Stimulated activated CD4-positive, alpha-beta T cell treated with anti-CD3 and anti-CD28 coated beads, TNF-alpha, amount 100 ng/mL, for 24 hours (primary cell): ENCODE measurements around the gene NOP14.
"Not testable (repeated sequence)": the region's sequence is repeated elsewhere in the genome, so short reads cannot be mapped to it uniquely, and the experiment has no call there.

Experiments used
- DNase-seq, 3 experiments: peaks; one replicate each; pipeline ENCODE4 v3.0.0-alpha.2; 2020; ENCODE audit warnings: low read depth in 3 of 3

NOP14 gene

DNA sequence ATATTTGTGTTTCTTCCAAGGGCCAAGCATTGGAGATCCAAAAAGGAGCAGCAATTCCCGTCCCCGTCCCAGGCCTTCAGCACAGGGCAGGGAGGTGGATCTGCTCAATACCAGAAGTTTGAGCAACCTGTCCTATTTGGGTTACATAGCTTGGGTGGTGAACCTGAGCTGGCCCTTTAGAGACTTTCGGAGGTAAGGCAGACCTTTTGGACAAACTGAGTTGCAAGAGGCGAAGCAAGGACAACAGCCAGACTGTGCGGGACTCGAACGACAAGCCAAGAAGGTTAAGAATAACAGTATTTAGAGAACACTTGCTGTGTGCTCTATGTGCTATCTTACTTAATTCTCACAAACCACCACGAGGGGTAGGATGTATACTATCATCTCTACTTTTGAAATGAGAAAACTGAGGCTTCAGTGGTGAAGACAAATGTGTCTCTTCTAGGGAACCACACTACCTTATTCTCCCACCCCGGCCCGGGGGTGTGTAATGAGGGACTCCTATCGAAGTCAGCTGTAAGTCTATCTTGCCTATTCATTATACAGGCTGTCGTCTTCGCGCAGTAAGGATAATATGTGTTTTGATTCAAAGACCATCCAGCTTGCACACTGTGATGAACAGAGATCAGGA lies 1.3 kb downstream of the NOP14 start:
- peak in 1 of 3 experiments; percentile 68 for DNase-seq

DNA sequence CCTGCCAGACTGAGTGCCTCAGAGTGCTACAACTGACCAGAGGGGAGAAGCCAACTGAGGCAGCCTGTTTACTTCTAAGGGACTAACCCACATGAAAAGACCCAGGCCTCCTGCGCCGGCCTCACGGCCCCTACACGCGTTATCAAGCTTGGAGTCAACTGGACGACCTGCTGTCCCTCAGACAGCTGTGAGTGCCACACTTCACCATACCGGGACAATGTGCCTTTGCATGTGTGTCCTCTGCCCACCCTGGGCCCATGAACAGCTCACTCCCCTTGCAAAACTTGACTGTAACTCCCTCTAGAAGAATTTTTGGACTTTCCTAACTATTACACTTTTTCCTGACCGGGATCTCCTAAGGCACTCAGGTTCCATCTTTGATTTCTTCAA lies 1.8 kb downstream of the NOP14 start:
- no peak for DNase-seq

DNA sequence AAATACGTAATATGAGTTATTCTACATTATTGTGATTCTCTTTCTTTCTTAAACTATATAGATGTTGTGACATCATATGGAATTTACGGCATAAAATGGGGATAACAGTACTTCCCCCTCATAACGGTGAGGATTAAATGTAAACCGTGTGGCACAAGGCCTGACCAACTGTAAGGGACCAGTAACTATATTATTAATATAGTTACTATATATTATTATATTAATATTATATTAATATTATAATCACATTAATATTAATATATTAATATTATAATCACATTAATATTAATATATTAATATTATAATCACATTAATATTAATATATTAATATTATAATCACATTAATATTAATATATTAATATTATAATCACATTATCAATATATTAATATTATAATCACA lies 2.8 kb downstream of the NOP14 start:
- DNase-seq = not testable (repeated sequence)

DNA sequence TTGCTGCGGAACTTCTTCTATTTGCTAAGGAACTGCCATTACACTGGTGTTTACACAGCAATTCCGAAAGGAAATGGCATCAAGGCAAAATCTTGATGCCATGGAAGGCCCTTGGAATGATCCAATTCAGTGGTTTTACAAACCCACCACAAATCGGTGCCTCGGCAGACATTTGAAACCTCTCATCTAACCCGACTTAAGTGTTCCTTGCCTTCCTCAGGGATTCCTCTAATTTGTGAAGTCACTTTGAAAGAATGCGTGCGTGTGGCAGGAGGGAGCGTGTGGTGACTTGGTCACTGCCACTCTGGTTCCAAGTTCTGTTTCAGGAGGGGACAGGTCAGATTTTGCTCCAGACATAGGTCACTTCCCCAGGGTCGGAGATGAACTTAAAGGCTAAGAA lies 4.8 kb downstream of the NOP14 start:
- DNase-seq = no peak

DNA sequence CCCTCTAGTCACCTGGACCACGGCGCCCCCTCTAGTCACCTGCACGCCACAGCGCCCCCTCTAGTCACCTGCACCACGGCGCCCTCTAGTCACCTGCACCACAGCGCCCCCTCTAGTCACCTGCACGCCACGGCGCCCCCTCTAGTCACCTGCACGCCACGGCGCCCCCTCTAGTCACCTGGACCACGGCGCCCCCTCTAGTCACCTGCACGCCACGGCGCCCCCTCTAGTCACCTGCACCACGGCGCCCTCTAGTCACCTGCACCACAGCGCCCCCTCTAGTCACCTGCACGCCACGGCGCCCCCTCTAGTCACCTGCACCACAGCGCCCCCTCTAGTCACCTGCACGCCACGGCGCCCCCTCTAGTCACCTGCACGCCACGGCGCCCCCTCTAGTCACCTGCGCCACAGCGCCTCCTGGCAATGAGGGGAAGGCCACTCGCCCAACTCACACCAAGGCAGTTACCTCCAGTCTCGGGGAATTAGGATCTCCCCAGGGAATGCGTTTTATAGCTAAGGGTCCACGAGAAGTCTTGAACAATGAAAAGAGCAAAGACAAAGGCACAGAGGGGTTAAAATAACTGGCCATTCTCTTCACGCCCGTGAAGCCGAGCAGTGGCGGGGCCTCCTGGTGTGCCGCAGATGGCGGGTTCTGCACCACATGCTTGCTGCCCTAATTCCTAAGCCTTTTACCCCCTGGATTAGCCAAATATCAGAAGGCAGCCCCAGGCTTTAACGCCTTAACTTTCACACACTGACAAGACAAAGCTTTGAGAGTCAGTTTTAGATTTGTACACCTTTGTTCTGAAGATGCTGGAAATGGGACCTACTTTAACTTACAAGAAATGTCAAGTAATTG lies 7.8 kb downstream of the NOP14 start:
- DNase-seq = not testable (repeated sequence)

DNA sequence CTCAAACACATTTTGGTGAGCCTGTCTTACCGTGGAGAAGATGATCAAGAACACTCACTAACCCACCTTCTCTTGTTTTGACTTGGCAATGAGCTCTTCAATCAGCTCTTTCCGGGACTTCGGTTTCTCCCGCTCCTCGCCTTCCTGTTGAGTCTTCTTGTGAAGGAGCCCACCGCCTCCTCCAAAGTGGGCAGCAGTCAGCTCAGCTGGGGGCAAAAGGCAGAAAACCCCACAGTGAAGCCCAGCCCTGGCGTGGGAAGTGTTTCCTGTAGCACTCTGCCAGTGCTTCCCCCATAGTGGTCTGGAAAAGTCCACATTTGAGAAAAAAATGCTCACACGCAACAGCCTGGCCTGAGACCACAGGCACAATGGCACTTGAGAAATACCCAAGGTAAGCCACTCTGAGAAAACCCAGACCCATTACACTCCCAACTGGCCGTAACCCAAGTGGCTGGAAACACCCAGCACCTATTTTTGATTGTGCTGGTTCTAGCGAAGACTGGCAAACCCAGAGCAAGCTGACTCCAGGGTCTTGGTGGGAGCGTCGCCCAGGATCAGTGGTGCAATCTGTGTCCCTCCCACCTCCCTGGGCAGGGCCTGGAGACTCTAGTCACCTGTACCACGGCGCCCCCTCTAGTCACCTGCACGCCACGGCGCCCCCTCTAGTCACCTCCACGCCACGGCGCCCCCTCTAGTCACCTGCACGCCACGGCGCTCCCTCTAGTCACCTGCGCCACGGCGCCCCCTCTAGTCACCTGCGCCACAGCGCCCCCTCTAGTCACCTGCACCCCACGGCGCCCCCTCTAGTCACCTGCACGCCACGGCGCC lies 8.6 kb downstream of the NOP14 start:
- DNase-seq = peak in 2 of 3 experiments; percentile 60 to 85

DNA sequence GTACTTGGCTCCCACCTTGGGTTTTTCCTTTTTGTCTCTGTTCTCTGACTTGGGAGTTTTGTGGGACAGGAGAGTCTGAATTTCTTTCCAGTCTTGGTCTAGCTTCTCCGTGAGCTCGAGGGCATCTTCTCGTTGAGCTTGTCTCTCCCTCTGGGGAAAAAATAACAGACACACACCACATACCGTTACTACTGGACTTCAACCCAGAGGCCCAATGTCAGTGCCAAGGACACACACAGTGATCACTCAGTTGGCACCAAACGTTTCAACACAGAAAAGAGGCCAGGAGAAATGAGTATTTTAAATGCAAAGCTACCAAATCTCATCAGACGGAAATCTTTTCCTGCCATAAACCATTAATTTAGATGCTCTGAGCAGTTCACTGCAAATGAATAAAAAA lies 9.7 kb downstream of the NOP14 start:
- DNase-seq = no peak

DNA sequence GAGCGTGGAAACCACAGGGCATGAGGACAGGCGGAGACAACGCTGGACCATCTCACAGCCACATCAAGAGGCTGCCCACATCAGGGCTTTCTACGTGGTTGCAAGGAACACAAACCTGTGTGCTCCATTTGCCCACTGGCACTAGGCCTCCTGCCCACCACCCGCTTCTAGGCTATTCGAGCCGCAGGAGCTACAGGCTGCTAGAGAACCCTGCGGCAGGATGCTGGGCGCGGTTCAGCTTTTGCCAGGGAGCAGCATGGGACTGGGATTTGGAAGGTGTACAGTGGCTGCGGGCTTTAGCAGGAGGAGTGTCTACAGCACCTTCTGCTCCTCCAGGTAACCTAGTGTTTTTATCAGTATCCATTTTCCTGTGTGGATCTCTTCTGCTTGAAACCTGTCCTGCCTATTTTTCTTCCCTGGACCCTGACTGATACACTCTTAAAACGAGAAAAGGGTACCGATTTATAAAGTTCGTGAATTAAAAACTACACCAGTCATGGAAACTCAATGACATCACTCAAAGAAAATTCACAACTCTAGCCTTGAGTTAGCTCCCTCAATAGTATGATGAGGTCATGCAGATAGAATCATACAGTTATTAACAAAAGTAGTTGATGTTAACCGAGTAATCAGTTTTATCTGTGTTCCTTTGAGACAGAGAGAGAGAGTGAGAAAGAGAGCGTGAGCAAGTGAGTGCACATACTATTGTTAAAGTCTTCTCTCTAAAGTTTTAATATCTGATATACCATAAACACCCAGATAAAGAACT lies 12.8 kb downstream of the NOP14 start:
- no peak for DNase-seq

DNA sequence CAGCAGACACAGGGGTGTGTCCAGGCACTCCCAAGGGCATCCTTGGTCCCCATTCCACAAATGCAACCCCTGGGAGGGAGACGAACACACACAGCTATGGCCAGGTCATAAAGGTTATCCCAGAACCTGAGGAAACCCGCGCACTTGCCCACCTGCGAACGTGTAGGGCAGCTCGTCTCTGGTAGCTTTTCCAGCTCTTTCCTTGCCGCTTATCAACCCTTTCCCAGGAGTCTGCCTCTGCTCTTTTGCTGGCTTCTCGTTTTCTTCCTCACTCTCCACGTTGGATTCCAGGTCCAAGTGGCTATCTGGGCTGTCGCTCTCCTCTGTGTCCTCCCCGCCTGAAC lies 13.5 kb downstream of the NOP14 start:
- no peak for DNase-seq

DNA sequence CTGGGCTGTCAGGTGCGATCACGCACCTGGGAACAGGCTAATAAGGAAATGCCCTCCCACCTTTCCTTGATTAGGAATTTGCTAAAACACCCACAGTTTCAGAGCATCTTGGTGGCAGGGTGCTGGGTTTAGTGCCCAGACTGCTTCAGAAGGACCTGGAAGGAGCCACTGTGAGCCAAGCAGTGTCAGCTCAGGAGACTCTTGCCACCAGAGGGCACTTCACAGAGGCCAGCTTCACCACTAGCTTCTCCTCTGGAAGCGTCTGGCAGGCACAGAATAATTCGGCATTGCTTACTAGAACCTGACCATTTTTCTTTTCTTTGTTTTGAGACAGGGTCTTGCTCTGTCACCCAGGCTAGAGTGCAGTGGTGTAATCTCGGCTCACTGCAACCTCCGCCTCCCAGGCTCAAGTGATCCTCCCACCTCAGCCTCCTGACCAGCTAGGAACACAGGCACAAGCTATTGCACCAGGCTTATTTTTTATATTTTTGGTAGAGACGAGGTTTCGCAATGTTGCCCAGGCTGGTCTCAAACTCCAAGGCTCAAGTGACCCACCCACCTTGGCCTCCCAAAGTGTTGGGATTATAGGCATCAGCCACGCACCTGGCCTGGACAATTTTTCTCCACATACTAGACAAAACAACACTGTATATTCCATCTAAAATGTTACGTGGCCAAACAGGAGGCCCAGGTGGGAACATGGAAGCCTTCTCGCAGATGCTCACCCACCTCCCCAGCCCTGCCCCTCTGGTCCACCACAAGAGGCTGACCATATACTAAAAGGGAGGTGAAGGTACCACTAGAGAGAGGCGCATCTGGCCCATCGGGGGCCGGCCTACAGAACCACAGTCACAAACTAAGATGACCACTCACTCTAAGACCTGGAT lies 14.1 kb downstream of the NOP14 start:
- no peak for DNase-seq

DNA sequence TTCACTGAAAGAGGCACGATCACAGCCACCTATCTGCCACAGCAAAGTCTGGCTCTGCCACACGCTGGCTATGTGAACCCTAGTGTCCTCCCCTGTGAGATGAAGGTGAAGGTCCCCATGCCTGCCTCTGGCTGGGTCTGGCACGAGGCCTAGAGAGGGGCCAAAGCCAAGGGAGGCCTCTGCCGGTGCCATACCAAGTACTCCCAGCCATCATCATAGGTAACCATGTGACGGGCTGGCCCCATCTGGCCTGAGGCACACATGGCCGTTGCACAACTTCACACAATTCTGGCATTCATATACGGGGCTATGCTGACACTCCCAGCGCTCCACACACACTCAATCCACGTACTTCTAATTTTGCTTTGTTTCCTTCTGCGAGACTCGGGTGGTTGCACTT lies 15.3 kb downstream of the NOP14 start:
- no peak for DNase-seq

DNA sequence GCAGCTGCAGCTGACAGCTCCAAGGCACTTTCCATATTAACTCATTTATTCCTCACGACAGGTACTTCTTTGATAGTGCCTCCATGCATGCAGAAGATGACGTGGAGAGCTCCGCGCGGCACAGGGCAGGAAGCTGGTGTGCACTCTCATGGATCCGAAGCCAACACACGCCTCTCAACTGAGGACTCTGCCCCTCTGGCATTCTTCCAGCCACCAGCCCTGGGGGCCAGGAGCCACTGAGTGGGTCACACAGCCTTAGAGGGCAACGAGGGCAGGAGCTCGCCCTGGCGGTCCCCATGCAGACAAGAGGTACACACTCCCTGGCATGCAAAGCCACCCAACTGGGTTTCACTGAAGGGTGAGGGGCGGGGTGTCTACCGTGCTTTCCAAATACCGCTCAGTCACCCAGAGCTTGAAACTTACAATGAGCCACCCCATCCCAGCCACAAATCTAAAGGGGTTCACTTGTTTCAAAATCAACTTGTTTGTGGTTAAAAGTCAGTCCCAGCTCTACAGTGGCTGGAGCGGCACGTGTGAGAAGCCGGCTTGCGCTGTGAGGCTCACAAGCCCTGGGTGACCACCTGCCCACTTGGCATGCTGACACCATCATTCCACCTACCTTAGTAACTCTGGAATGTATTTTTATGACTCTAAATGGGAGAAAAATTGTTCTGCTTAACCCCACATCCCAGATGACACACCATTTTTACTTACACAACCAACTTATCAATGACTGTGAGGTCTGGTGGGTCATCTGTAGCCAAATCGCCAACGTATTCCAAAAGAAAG lies 16.2 kb downstream of the NOP14 start:
- no peak for DNase-seq

DNA sequence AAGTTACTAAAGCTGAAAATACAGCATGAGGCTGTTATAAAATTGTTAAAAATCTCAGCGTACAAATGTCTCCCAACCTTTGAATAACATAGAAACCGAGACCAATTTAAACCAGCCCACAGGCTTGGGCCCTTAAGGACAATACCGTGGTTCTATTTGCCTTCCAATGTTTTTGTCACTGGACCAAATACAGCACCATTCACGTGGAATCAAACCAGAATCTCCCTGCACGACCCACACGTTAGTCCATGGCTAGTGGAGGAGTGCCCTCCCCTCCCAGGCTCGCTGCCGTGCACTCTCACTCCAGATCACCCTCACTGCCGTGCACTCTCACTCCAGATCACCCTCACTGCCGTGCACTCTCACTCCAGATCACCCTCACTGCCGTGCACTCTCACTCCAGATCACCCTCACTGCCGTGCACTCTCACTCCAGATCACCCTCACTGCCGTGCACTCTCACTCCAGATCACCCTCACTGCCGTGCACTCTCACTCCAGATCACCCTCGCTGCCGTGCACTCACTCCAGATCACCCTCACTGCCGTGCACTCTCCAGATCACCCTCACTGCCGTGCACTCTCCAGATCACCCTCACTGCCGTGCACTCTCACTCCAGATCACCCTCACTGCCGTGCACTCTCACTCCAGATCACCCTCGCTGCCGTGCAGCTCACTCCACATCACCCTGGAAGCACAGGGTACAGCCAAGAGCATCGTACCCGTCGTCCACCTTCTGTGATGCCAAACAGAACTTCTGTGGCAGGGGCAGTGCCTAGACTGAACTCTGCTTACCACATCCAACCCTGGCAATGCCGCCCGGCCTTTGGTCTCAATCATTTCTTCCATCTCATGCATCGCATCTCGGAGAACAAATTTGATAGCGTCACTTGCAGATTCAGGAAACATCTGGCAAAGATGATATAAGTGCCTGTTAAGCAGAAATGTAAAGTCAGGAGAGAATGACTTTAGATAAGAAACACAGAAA lies 17.3 kb downstream of the NOP14 start:
- DNase-seq = not testable (repeated sequence)

DNA sequence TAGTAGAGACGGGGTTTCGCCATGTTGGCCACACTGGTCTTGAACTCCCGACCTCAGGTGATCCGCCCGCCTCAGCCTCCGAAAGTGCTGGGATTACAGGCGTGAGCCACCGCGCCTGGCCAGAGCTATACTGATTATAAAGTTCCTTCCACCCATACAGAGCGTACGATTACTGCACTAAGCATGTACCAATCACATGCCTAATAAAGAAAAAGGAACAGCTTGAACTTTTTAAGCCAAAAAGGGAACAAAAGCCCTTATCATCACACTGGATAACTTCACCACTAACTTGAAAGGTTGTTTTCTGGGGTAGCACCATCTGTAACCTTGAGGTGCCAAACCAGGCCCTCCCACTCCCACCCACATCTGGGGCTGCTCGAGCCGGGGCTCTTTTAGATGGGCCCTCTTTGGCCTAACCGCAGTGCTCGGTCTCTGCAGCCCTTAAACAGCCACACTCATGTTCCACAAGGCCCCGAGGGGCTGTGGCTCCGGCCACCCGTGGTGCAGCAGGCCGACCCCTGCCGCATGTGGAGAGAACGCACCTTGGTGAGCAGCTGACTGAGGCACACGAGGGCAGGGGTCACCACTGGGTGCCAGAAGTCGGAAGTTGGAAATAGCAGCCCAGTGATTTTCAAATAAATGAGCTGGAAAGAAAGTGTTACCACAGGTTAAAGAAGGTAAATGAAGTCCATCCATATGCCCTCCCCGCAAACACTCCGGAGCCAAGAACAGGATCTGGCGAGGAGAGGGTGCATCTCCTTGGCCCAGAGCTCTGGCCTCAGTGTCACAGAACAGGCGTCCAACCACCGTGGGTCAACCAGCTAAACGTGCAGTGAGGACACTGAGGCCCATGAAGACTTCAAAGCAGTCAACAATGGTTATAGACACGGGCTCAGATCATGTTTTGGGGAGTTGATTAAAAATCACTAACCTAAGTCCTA lies 18.4 kb downstream of the NOP14 start:
- DNase-seq = no peak

DNA sequence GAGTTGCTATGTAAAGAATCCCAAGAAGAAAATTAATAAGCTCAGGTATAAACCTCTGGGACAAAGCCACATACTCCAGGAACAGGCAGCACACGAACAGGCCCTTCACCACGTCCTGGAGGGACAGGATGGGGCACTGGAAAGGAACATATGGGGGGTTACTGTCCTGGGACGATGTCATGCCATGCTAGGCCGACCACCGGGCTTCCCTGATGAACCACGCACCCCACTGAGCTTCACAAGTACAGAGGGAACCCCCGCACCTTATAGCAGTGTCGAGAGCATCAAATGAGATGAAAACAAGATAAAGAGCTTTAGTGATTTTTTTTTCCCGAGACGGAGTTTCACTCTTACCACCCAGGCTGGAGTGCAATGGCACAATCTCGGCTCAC lies 19.1 kb downstream of the NOP14 start:
- DNase-seq = no peak

DNA sequence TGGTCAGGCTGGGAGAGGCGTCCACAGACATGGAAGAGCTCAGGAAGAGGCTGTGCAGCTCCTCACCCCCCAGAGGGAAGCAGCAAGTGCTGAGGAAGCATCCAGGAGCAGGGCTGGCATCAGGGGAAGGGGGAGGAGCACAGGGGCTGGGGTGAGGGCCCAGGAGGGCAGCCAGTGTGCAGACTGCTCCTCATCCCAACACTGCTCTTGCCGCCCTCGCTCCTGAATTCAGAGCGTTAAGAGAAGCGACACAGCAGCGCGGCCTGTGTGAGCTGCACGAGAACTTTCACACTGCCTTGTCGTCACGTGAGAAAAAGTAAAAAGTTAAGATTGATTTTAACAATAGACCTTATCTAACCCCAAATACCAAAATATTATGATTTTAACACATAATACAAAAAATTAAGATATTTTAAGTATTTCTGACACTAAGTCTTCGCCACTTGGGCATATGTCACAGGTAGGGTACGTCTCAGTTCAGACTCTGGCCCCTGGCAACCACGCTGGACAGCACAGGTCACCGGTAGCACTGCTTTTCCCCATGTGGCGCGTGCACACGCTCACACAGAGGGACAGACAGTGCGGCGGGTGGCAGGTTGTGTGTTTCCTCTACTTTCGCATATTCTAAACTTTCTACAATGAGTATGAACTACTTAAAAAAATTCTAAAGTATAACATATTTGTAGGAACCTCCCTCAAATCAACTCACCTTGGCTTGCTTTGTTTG lies 19.7 kb downstream of the NOP14 start:
- DNase-seq = no peak
